HL-60 (cell line): ENCODE data around the gene KLC1.

ENCODE experiments used
- CTCF ChIP-seq: IDR thresholded peaks from one replicate; pipeline ENCODE4 v1.5.1; 2011; ENCODE audit warnings: low read length, control low read depth, inconsistent platforms; ENCODE audit not compliant: insufficient read depth
- GABPA ChIP-seq: IDR thresholded peaks from 2 replicates; pipeline ENCODE4 v1.6.1; 2012; ENCODE audit warnings: low read depth
- POLR2AphosphoS5 ChIP-seq: IDR thresholded peaks from 2 replicates; pipeline ENCODE4 v1.6.1; 2012; ENCODE audit warnings: low read depth
- REST ChIP-seq: IDR thresholded peaks from 2 replicates; pipeline ENCODE4 v1.6.1; 2012; ENCODE audit warnings: low read depth; ENCODE audit not compliant: insufficient replicate concordance
- SPI1 ChIP-seq: IDR thresholded peaks from 2 replicates; pipeline ENCODE4 v1.6.1; 2012; ENCODE audit warnings: low read depth, mild to moderate bottlenecking, borderline replicate concordance

- TF ChIP-seq CTCF (no peak), POLR2AphosphoS5 (no peak), REST (no peak), SPI1 (no peak), GABPA (no peak)
Observed at GRCh38 chr14:103739793-103740501, 110.9 kb downstream of the KLC1 start.
